ENCODE measurements around the gene PDHB.

DNA sequence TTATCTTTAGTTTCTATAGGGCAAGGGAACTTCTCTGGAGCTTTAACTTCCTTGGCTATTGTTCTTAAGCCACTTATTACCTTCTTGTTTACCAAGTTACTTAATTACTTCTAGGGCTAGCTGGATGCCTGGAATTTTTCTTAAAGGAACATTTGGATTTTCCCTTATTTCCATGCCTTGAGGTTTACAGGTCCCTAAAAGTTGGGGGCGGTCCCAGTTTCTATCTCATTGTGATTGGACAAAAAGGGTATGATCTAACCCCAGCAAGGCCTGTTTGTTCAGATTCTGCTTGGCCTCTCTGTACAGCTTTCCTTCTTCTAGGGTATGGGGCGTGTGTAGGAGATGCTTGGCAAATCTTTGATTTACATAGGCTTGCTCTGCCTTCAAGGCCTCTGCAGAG is 17.4 kb downstream of the PDHB start:
- no peak for TF ChIP-seq CTCF (IDR thresholded peaks at IDR 0.05)
- no peak for TF ChIP-seq POLR2AphosphoS5 (IDR thresholded peaks at IDR 0.05; ENCODE audit: insufficient read depth in 1 of 2, low read depth in 1 of 2)
- no peak for TF ChIP-seq POLR2A (IDR thresholded peaks at IDR 0.05)

Data from vagina (tissue), 2 donors.